ENCODE measurements around the gene PLAAT1.

GRCh38 chr3:193271101-193271840 is 30.2 kb downstream of the PLAAT1 start:
- TF ChIP-seq CTCF (IDR thresholded peaks at IDR 0.05) (no peak), POLR2A (IDR thresholded peaks at IDR 0.05) (no peak)

Measured in thyroid gland (tissue), 4 donors.